ENCODE results near the gene PHYKPL.

DNA sequence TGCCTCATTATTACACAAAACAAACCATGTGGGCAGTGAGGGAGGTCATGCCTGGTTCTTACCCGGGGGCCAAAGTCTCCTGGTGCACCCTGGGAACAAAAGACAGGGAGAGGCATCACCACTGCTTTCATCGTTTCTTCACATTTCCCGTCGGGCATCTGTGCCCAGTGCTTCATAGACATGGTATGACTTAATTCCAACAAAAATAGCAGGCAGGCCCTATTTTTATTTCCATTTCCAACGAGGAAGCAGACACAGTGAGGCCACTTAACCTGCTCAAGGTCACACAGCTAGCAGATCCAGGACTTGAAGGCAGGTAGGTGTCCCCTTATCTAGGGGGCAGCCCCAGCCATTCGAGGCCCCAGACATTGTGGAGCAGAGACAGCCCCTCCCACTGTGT is 34.6 kb upstream of the PHYKPL start:
- TF ChIP-seq, protein P1, sequence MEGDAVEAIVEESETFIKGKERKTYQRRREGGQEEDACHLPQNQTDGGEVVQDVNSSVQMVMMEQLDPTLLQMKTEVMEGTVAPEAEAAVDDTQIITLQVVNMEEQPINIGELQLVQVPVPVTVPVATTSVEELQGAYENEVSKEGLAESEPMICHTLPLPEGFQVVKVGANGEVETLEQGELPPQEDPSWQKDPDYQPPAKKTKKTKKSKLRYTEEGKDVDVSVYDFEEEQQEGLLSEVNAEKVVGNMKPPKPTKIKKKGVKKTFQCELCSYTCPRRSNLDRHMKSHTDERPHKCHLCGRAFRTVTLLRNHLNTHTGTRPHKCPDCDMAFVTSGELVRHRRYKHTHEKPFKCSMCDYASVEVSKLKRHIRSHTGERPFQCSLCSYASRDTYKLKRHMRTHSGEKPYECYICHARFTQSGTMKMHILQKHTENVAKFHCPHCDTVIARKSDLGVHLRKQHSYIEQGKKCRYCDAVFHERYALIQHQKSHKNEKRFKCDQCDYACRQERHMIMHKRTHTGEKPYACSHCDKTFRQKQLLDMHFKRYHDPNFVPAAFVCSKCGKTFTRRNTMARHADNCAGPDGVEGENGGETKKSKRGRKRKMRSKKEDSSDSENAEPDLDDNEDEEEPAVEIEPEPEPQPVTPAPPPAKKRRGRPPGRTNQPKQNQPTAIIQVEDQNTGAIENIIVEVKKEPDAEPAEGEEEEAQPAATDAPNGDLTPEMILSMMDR (IDR thresholded peaks at IDR 0.05): no peak
- TF ChIP-seq POLR2AphosphoS5 (IDR thresholded peaks at IDR 0.05; ENCODE audit: low read depth, low read length) (no peak), TCF7L2 (IDR thresholded peaks at IDR 0.05; ENCODE audit: low read depth, low read length) (no peak)
- TF ChIP-seq, protein P2, sequence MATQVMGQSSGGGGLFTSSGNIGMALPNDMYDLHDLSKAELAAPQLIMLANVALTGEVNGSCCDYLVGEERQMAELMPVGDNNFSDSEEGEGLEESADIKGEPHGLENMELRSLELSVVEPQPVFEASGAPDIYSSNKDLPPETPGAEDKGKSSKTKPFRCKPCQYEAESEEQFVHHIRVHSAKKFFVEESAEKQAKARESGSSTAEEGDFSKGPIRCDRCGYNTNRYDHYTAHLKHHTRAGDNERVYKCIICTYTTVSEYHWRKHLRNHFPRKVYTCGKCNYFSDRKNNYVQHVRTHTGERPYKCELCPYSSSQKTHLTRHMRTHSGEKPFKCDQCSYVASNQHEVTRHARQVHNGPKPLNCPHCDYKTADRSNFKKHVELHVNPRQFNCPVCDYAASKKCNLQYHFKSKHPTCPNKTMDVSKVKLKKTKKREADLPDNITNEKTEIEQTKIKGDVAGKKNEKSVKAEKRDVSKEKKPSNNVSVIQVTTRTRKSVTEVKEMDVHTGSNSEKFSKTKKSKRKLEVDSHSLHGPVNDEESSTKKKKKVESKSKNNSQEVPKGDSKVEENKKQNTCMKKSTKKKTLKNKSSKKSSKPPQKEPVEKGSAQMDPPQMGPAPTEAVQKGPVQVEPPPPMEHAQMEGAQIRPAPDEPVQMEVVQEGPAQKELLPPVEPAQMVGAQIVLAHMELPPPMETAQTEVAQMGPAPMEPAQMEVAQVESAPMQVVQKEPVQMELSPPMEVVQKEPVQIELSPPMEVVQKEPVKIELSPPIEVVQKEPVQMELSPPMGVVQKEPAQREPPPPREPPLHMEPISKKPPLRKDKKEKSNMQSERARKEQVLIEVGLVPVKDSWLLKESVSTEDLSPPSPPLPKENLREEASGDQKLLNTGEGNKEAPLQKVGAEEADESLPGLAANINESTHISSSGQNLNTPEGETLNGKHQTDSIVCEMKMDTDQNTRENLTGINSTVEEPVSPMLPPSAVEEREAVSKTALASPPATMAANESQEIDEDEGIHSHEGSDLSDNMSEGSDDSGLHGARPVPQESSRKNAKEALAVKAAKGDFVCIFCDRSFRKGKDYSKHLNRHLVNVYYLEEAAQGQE (IDR thresholded peaks at IDR 0.05; ENCODE audit: insufficient read depth in 1 of 2, low read depth in 2 of 2, low read length in 1 of 2): no peak
